Lung (tissue), 12 donors: ENCODE measurements around the gene ALK. TPM values are rescaled to one million over a fixed set of nuclear protein-coding genes. Genes with fewer than 3 reads are reported as not detected.
A peak's percentile ranks its signal among the peaks of the same experiment; 100 is the strongest.

Experiments
- ATAC-seq: fragments of 200-7000 bp; cut with Tn5 transposase; one replicate; pipeline ENCODE4 v1.9.1; 2020; ENCODE audit warnings: moderate number of reproducible peaks; ENCODE audit not compliant: insufficient read depth, low FRiP score
- DNase-seq, 3 donors: peaks; one replicate each; pipeline ENCODE4 v3.0.0-alpha.2; 2013 to 2017
- H3K27ac ChIP-seq, 2 donors: one replicate each; pipeline ENCODE4 v1.5.1; 2013; ENCODE audit warnings: mild to moderate bottlenecking in 2 of 2, moderate library complexity in 2 of 2, control low read depth in 1 of 2, inconsistent platforms in 1 of 2, low read depth in 1 of 2, low read length in 1 of 2
- H3K27me3 ChIP-seq, 3 donors: one replicate each; pipeline ENCODE4 v1.5.1; 2013; ENCODE audit warnings: low read length in 2 of 3; ENCODE audit not compliant: control insufficient read depth in 3 of 3, insufficient read depth in 3 of 3
- H3K36me3 ChIP-seq, 4 donors: one replicate each; pipeline ENCODE4 v1.5.1; 2013; ENCODE audit warnings: low read length in 4 of 4, mild to moderate bottlenecking in 1 of 4, moderate library complexity in 1 of 4; ENCODE audit not compliant: control insufficient read depth in 4 of 4, insufficient read depth in 4 of 4
- H3K4me1 ChIP-seq, 5 donors: one replicate each; pipeline ENCODE4 v1.5.1; 2013; ENCODE audit warnings: low read length in 5 of 5, mild to moderate bottlenecking in 2 of 5, moderate library complexity in 1 of 5; ENCODE audit not compliant: control insufficient read depth in 5 of 5, insufficient read depth in 5 of 5
- H3K4me3 ChIP-seq: one replicate; pipeline ENCODE4 v1.5.1; 2013; ENCODE audit warnings: mild to moderate bottlenecking, control low read depth, moderate library complexity
- H3K9ac ChIP-seq, 2 donors: one replicate each; pipeline ENCODE4 v1.5.1; 2013; ENCODE audit warnings: low read length in 2 of 2, control low read depth in 1 of 2; ENCODE audit not compliant: insufficient read depth in 1 of 2
- H3K9me3 ChIP-seq, 4 donors: one replicate each; pipeline ENCODE4 v1.5.1; 2013; ENCODE audit warnings: low read length in 3 of 4, mild to moderate bottlenecking in 1 of 4, moderate library complexity in 1 of 4; ENCODE audit not compliant: control insufficient read depth in 4 of 4, insufficient read depth in 3 of 4
- WGBS, 2 donors: extraction: QIAGEN DNeasy Blood & Tissue Kit; methylation state at CpG; one replicate each; pipeline ENCODE4 v1.1.7; 2013; 5-methylcytosine and 5-hydroxymethylcytosine counted together
- polyA plus RNA-seq, 2 donors: library from polyadenylated mRNA; stranded (reverse); fragments of 200-250 nt; gene quantifications; one replicate each; pipeline ENCODE4 v1.2.1, GENCODE V29; 2013
- total RNA-seq, 2 donors: library from RNA; depleted of rRNA in 1 of 2; stranded (reverse); fragments of >200 nt in 1 of 2; gene quantifications; one replicate each; pipeline ENCODE4 v1.2.1, GENCODE V29; 2014 to 2021
- TF ChIP-seq, protein P1 (sequence below): IDR thresholded peaks from 2 replicates; pipeline ENCODE4 v1.5.1; 2012; ENCODE audit warnings: mild to moderate bottlenecking; ENCODE audit errors: control extremely low read depth, extremely low read depth
- donor health status: control.
- donor health status: control.
- donor health status: Bipolar disorder and iron deficiency.
- donor health status: healthy.
- donor health status: DM: yes; HTN: yes; CAD: no.

ALK gene
- total and polyA plus RNA-seq, 4 donors = 0.09 to 0.25 (median 0.10) TPM; not detected in 1

DNA sequence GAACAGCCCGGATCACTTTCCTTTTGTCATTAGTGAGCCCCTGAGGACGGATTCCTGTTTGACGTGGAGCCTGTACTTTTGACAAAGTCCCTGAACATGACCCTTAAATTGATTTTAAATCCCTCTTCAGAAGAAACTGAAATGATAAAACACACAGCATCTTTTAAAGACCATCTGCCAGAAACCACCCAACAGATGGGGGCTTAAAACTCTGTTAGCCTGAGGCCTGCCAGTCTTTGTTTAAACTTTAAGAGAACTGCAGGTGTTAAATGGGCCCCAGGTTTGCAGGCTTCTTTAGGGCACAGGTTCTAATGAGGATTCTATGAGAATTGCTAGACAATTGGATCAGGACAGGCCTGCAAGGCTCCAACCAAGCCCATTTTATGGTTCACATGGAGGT is 177.9 kb downstream of the ALK start:
- H3K4me1 ChIP-seq = no peaks in the 10 kb centered on the region
- no peak for ATAC-seq
- no peaks in the 10 kb centered on the region for H3K27me3 ChIP-seq
- H3K27ac ChIP-seq = no peak overlapping the region
- H3K9ac ChIP-seq = no peak overlapping the region
- WGBS, 2 donors = 93 to 94% methylated on average over 3 of the region's 3 CpGs
- H3K9me3 ChIP-seq = peaks cover 0 to 5% (median 0%) of the 10 kb centered on the region in 4 donors
- H3K36me3 ChIP-seq = no peaks in the 10 kb centered on the region
- TF ChIP-seq, protein P1, sequence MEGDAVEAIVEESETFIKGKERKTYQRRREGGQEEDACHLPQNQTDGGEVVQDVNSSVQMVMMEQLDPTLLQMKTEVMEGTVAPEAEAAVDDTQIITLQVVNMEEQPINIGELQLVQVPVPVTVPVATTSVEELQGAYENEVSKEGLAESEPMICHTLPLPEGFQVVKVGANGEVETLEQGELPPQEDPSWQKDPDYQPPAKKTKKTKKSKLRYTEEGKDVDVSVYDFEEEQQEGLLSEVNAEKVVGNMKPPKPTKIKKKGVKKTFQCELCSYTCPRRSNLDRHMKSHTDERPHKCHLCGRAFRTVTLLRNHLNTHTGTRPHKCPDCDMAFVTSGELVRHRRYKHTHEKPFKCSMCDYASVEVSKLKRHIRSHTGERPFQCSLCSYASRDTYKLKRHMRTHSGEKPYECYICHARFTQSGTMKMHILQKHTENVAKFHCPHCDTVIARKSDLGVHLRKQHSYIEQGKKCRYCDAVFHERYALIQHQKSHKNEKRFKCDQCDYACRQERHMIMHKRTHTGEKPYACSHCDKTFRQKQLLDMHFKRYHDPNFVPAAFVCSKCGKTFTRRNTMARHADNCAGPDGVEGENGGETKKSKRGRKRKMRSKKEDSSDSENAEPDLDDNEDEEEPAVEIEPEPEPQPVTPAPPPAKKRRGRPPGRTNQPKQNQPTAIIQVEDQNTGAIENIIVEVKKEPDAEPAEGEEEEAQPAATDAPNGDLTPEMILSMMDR = no peak
- no peak overlapping the region for H3K4me3 ChIP-seq
- DNase-seq = no peak

DNA sequence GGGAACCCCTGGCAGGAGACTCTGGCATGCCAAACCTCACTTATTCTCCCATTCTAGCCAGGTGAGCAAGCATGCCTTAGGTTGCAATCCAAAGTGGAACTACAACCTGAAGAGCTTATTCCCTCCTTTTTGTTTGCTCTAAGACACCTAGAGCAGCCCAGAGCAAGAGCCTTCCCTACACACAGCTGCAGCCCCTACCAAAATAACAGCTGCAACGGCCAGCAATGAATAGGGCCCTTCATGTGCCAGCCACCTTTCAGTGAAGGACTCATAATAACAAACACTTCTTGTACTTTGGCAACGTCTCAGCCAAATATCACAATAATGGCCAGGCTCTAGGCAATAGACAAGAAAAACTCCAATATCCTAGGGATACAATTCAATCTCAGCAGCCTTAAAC is 178.7 kb downstream of the ALK start:
- TF ChIP-seq, protein P1 = no peak
- no peak overlapping the region for H3K27ac ChIP-seq
- H3K4me1 ChIP-seq = no peaks in the 10 kb centered on the region
- no peaks in the 10 kb centered on the region for H3K27me3 ChIP-seq
- WGBS, 2 donors = 53 to 75% methylated on average over 2 of the region's 2 CpGs
- H3K36me3 ChIP-seq = no peaks in the 10 kb centered on the region
- DNase-seq (no peak), ATAC-seq (no peak)
- peaks cover 0 to 5% (median 0%) of the 10 kb centered on the region in 4 donors for H3K9me3 ChIP-seq
- H3K9ac ChIP-seq = no peak overlapping the region
- no peak overlapping the region for H3K4me3 ChIP-seq

DNA sequence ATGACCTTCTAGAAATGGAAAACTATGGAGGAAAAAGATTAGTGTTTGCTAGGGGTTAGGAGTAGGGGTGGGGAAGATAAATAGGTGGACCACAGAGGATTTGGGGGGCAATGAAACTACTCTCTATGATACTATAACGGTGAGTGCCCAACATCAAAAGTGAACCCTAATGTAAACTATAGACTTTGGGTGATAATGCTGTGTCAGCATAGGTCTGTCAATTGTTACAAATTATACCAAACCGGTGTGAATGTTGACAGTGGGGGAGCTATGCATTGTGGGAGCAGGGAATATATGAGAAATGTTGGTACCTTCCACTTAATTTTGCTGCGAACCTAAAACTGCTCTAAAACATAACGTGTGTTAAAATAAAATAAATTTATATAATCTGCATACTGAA is 180.3 kb downstream of the ALK start:
- no peak for DNase-seq
- Histone ChIP-seq H3K4me3 (no peak overlapping the region), H3K27me3 (no peaks in the 10 kb centered on the region), H3K9me3 (peaks cover 0 to 5% (median 0%) of the 10 kb centered on the region in 4 donors), H3K27ac (no peak overlapping the region), H3K36me3 (no peaks in the 10 kb centered on the region), H3K4me1 (no peaks in the 10 kb centered on the region), H3K9ac (no peak overlapping the region)
- TF ChIP-seq, protein P1 = no peak
- 88% methylated on average over 4 of the region's 4 CpGs for WGBS, 2 donors
- ATAC-seq = no peak

DNA sequence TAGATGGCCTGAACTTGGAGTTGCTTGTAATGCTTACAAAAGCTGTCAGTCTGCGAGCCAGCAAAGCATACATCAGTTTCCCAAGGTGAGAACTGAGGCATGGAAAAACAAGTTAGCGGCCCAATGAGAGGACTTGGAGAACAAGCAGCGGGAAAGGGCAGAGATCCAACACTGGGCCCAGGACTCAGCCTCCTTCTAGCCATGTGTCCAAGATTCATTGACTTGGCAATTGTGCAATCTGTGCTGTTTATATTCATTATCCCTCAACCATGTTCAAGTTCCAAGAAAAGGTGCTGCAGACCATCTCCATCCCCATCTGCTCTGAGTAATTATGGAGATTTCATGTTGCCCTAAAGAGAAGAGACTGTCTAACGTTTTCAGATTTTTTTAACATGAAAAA is 187.4 kb downstream of the ALK start:
- no peak overlapping the region for H3K27ac ChIP-seq
- H3K27me3 ChIP-seq = no peaks in the 10 kb centered on the region
- TF ChIP-seq, protein P1 = no peak
- H3K9me3 ChIP-seq = no peaks in the 10 kb centered on the region
- no peaks in the 10 kb centered on the region for H3K36me3 ChIP-seq
- ATAC-seq = no peak
- H3K4me3 ChIP-seq = no peak overlapping the region
- peak in 1 of 3 donors; percentile 29 for DNase-seq
- H3K9ac ChIP-seq = no peak overlapping the region
- no peaks in the 10 kb centered on the region for H3K4me1 ChIP-seq
- 70 to 75% methylated on average over 4 of the region's 4 CpGs for WGBS, 2 donors
